HepG2 (cell line): ENCODE data around the gene RHOD. TPM values are rescaled to one million over a fixed set of nuclear protein-coding genes. Genes with fewer than 3 reads are reported as not detected.

Source experiments
- FOSL2 ChIP-seq: sonication (generic); formaldehyde crosslinking; IDR thresholded peaks from 2 replicates; pipeline ENCODE4 v1.4.0; 2020; ENCODE audit warnings: missing genetic modification reagents
- KDM5B ChIP-seq: sonication (generic); formaldehyde crosslinking; IDR thresholded peaks from 2 replicates; pipeline ENCODE4 v1.4.0; 2020; ENCODE audit warnings: missing genetic modification reagents, mild to moderate bottlenecking, borderline replicate concordance
- MEF2D ChIP-seq: sonication (generic); formaldehyde crosslinking; IDR thresholded peaks from 2 replicates; pipeline ENCODE4 v1.5.1; 2020; ENCODE audit warnings: mild to moderate bottlenecking, missing genetic modification reagents
- SOX13 ChIP-seq, 3 experiments: fragments of 450-650 bp in 1 of 3; sonication (generic) in 1 of 3; formaldehyde crosslinking in 1 of 3; IDR thresholded peaks in 2 of 3; conservative IDR thresholded peaks in 1 of 3; 2 replicates each; pipeline versions ENCODE4 v1.5.0 to v1.6.1; 2016 to 2020; ENCODE audit warnings: antibody characterized with exemption in 1 of 3, mild to moderate bottlenecking in 1 of 3, missing compliant biosample characterization in 1 of 3, missing genetic modification reagents in 1 of 3, moderate library complexity in 1 of 3
- SP2 ChIP-seq: sonication (generic); formaldehyde crosslinking; IDR thresholded peaks from 2 replicates; pipeline ENCODE4 v1.5.1; 2020; ENCODE audit warnings: mild to moderate bottlenecking, missing genetic modification reagents
- TARDBP ChIP-seq: sonication (generic); formaldehyde crosslinking; IDR thresholded peaks from 2 replicates; pipeline ENCODE4 v1.8.0; 2022; ENCODE audit warnings: mild to moderate bottlenecking, missing genetic modification reagents
- ZBTB21 ChIP-seq: sonication (generic); formaldehyde crosslinking; IDR thresholded peaks from 2 replicates; pipeline ENCODE4 v1.4.0; 2020; ENCODE audit warnings: missing genetic modification reagents
- ZNF607 ChIP-seq: sonication (generic); formaldehyde crosslinking; IDR thresholded peaks from 2 replicates; pipeline ENCODE4 v1.5.1; 2020; ENCODE audit warnings: missing genetic modification reagents, mild to moderate bottlenecking, borderline replicate concordance
- polyA plus RNA-seq, 8 experiments: library from polyadenylated mRNA; depleted of rRNA in 3 of 8; stranded (reverse) in 7 of 8; unstranded in 1 of 8; fragments of >200 nt; fragmentation: Illumina TruSeq in 4 of 8; extraction: Trizol in 4 of 8; gene quantifications; 2 replicates each; pipeline versions ENCODE4 v1.2.1 to v1.2.3, GENCODE V29; 2011 to 2016; ENCODE audit warnings: low read depth in 4 of 8, missing spikeins in 1 of 8, mixed read lengths in 1 of 8; ENCODE audit not compliant: insufficient read depth in 1 of 8
- total RNA-seq, 5 experiments: library from RNA; depleted of rRNA; stranded (reverse); fragments of >200 nt; fragmentation: Illumina TruSeq; extraction: Trizol; gene quantifications; 2 replicates each; pipeline ENCODE4 v1.2.3, GENCODE V29; 2016; ENCODE audit warnings: low read depth in 1 of 5
- TF ChIP-seq, protein P1 (sequence below): sonication (generic); formaldehyde crosslinking; IDR thresholded peaks from 2 replicates; pipeline ENCODE4 v1.5.1; 2020; ENCODE audit warnings: mild to moderate bottlenecking, moderate library complexity, missing genetic modification reagents
- TF ChIP-seq, protein P2 (sequence below): sonication (generic); formaldehyde crosslinking; IDR thresholded peaks from 2 replicates; pipeline ENCODE4 v1.5.1; 2020; ENCODE audit warnings: mild to moderate bottlenecking, missing genetic modification reagents, borderline replicate concordance

The RHOD gene
- total and polyA plus RNA-seq, 2 of the 13 experiments (the other 11 are each of a cell fraction or from before 2014, with no cell fraction given): 0.27 to 0.98 TPM

DNA sequence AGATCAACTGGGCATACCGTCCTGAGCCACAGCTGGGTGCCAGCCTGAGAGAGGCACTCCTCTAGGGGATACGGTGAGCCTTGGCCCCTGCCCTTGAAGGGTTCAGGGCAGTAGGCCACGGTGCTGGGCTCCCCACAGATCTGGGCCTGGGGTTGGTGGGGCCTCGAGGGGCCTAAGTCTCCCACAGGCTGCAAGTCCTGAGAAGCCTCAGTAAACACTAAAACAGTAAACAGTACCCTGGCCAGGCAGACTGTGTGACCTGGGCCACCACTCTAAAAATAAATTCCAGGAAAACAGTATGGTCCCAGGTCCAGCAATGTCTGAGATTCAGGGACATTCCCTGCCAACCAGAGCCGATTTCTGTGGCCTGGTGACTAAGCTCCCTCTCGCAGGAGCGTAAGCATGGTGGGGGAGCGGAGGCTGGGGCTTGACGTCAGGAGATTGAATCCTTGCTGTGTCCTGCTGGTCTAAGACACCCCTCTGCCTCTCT is 2.3 kb upstream of the RHOD start (continued):
- TF ChIP-seq, protein P1, sequence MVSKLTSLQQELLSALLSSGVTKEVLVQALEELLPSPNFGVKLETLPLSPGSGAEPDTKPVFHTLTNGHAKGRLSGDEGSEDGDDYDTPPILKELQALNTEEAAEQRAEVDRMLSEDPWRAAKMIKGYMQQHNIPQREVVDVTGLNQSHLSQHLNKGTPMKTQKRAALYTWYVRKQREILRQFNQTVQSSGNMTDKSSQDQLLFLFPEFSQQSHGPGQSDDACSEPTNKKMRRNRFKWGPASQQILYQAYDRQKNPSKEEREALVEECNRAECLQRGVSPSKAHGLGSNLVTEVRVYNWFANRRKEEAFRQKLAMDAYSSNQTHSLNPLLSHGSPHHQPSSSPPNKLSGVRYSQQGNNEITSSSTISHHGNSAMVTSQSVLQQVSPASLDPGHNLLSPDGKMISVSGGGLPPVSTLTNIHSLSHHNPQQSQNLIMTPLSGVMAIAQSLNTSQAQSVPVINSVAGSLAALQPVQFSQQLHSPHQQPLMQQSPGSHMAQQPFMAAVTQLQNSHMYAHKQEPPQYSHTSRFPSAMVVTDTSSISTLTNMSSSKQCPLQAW (CRISPR knock-in tag): peak; percentile 13; the same call in 1 of the 2 replicates
- TF ChIP-seq FOSL2 (CRISPR knock-in tag) (peak; percentile 22; the same call in 1 of the 2 replicates), KDM5B (CRISPR knock-in tag) (peak; percentile 20; the same call in 1 of the 2 replicates), SP2 (CRISPR knock-in tag) (no peak), TARDBP (0 out of 2 replicates have a peak, but pooled peaks have one; percentile 12), MEF2D (CRISPR knock-in tag) (peak; percentile 64), ZNF607 (CRISPR knock-in tag) (0 out of 2 replicates have a peak, but pooled peaks have one; percentile 13), ZBTB21 (CRISPR knock-in tag) (0 out of 2 replicates have a peak, but pooled peaks have one; percentile 8), SOX13 (IDR thresholded peaks at IDR 0.05) (no peak), SOX13 (CRISPR knock-in tag; conservative IDR thresholded peaks at IDR 0.05 in 1 of 2, IDR thresholded peaks at IDR 0.05 in 1 of 2) (no peak)
- TF ChIP-seq, protein P2, sequence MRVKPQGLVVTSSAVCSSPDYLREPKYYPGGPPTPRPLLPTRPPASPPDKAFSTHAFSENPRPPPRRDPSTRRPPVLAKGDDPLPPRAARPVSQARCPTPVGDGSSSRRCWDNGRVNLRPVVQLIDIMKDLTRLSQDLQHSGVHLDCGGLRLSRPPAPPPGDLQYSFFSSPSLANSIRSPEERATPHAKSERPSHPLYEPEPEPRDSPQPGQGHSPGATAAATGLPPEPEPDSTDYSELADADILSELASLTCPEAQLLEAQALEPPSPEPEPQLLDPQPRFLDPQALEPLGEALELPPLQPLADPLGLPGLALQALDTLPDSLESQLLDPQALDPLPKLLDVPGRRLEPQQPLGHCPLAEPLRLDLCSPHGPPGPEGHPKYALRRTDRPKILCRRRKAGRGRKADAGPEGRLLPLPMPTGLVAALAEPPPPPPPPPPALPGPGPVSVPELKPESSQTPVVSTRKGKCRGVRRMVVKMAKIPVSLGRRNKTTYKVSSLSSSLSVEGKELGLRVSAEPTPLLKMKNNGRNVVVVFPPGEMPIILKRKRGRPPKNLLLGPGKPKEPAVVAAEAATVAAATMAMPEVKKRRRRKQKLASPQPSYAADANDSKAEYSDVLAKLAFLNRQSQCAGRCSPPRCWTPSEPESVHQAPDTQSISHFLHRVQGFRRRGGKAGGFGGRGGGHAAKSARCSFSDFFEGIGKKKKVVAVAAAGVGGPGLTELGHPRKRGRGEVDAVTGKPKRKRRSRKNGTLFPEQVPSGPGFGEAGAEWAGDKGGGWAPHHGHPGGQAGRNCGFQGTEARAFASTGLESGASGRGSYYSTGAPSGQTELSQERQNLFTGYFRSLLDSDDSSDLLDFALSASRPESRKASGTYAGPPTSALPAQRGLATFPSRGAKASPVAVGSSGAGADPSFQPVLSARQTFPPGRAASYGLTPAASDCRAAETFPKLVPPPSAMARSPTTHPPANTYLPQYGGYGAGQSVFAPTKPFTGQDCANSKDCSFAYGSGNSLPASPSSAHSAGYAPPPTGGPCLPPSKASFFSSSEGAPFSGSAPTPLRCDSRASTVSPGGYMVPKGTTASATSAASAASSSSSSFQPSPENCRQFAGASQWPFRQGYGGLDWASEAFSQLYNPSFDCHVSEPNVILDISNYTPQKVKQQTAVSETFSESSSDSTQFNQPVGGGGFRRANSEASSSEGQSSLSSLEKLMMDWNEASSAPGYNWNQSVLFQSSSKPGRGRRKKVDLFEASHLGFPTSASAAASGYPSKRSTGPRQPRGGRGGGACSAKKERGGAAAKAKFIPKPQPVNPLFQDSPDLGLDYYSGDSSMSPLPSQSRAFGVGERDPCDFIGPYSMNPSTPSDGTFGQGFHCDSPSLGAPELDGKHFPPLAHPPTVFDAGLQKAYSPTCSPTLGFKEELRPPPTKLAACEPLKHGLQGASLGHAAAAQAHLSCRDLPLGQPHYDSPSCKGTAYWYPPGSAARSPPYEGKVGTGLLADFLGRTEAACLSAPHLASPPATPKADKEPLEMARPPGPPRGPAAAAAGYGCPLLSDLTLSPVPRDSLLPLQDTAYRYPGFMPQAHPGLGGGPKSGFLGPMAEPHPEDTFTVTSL (CRISPR knock-in tag): peak; percentile 16; the same call in 1 of the 2 replicates
- TF ChIP-seq, all 625 proteins: peak for 17
